HepG2 (cell line): ENCODE measurements around the gene DQX1. TPM values are rescaled to one million over a fixed set of nuclear protein-coding genes. Genes with fewer than 3 reads are reported as not detected.

ENCODE experiments used
- AGO1 ChIP-seq: fragments of 200-400 bp; formaldehyde crosslinking; IDR thresholded peaks from 2 replicates; pipeline ENCODE4 v1.6.1; 2017; ENCODE audit warnings: mild to moderate bottlenecking, low read depth, low read length, moderate library complexity; ENCODE audit not compliant: poor library complexity, severe bottlenecking
- CERS6 ChIP-seq: sonication (generic); formaldehyde crosslinking; IDR thresholded peaks from 2 replicates; pipeline ENCODE4 v1.5.0; 2020; ENCODE audit warnings: missing genetic modification reagents
- E2F2 ChIP-seq: sonication (generic); formaldehyde crosslinking; IDR thresholded peaks from 2 replicates; pipeline ENCODE4 v1.4.0; 2020; ENCODE audit warnings: missing genetic modification reagents, borderline replicate concordance
- GLI4 ChIP-seq: sonication (generic); formaldehyde crosslinking; IDR thresholded peaks from 2 replicates; pipeline ENCODE4 v1.5.1; 2020; ENCODE audit warnings: missing genetic modification reagents, mild to moderate bottlenecking, moderate library complexity, borderline replicate concordance
- GZF1 ChIP-seq: sonication (generic); formaldehyde crosslinking; IDR thresholded peaks from 2 replicates; pipeline ENCODE4 v1.5.1; 2020; ENCODE audit warnings: mild to moderate bottlenecking, missing genetic modification reagents
- MEIS2 ChIP-seq: sonication (generic); formaldehyde crosslinking; IDR thresholded peaks from 2 replicates; pipeline ENCODE4 v1.9.0; 2021; ENCODE audit warnings: mild to moderate bottlenecking, missing genetic modification reagents
- NCOA5 ChIP-seq: sonication (generic); formaldehyde crosslinking; IDR thresholded peaks from 2 replicates; pipeline ENCODE4 v1.4.0; 2020; ENCODE audit warnings: missing genetic modification reagents
- RFXANK ChIP-seq: IDR thresholded peaks from 2 replicates; pipeline ENCODE4 v1.6.1; 2016
- SMAD9 ChIP-seq: sonication (generic); formaldehyde crosslinking; IDR thresholded peaks from 2 replicates; pipeline ENCODE4 v1.5.1; 2020; ENCODE audit warnings: mild to moderate bottlenecking, missing genetic modification reagents
- TAF15 ChIP-seq: fragments of 200-400 bp; formaldehyde crosslinking; IDR thresholded peaks from one replicate; pipeline ENCODE4 v1.6.1; 2018; ENCODE audit warnings: mild to moderate bottlenecking, low read depth, low read length; ENCODE audit not compliant: poor library complexity, severe bottlenecking
- ZBTB1 ChIP-seq: sonication (generic); formaldehyde crosslinking; IDR thresholded peaks from 2 replicates; pipeline ENCODE4 v1.4.0; 2020; ENCODE audit warnings: missing genetic modification reagents, borderline replicate concordance
- ZBTB14 ChIP-seq: sonication (generic); formaldehyde crosslinking; IDR thresholded peaks from 2 replicates; pipeline ENCODE4 v1.4.0; 2020; ENCODE audit warnings: missing genetic modification reagents
- ZFP1 ChIP-seq: IDR thresholded peaks from 2 replicates; pipeline ENCODE4 v1.6.1; 2016
- ZFP41 ChIP-seq: sonication (generic); formaldehyde crosslinking; IDR thresholded peaks from 2 replicates; pipeline ENCODE4 v1.4.0; 2020; ENCODE audit warnings: mild to moderate bottlenecking, missing genetic modification reagents, borderline replicate concordance
- ZNF225 ChIP-seq: sonication (generic); formaldehyde crosslinking; IDR thresholded peaks from 2 replicates; pipeline ENCODE4 v1.4.0; 2020; ENCODE audit warnings: mild to moderate bottlenecking, missing genetic modification reagents
- ZNF234 ChIP-seq: sonication (generic); formaldehyde crosslinking; conservative IDR thresholded peaks from 2 replicates; pipeline ENCODE4 v1.5.1; 2020; ENCODE audit warnings: mild to moderate bottlenecking, missing genetic modification reagents
- ZNF276 ChIP-seq: sonication (generic); formaldehyde crosslinking; IDR thresholded peaks from 2 replicates; pipeline ENCODE4 v1.4.0; 2020; ENCODE audit warnings: mild to moderate bottlenecking, low read depth, missing genetic modification reagents
- ZNF3 ChIP-seq: IDR thresholded peaks from 2 replicates; pipeline ENCODE4 v1.7.0; 2017; ENCODE audit warnings: inconsistent platforms
- ZNF44 ChIP-seq: sonication (generic); formaldehyde crosslinking; IDR thresholded peaks from 2 replicates; pipeline ENCODE4 v1.5.1; 2020; ENCODE audit warnings: mild to moderate bottlenecking, missing genetic modification reagents
- ZNF713 ChIP-seq: sonication (generic); formaldehyde crosslinking; IDR thresholded peaks from 2 replicates; pipeline ENCODE4 v1.4.0; 2020; ENCODE audit warnings: mild to moderate bottlenecking, missing genetic modification reagents
- ZNF75D ChIP-seq: sonication (generic); formaldehyde crosslinking; IDR thresholded peaks from 2 replicates; pipeline ENCODE4 v1.8.1; 2023; ENCODE audit warnings: missing genetic modification reagents, mild to moderate bottlenecking, borderline replicate concordance
- ZSCAN9 ChIP-seq: IDR thresholded peaks from 2 replicates; pipeline ENCODE4 v1.6.1; 2016; ENCODE audit warnings: borderline replicate concordance
- polyA plus RNA-seq, 8 experiments: library from polyadenylated mRNA; depleted of rRNA in 3 of 8; stranded (reverse) in 7 of 8; unstranded in 1 of 8; fragments of >200 nt; fragmentation: Illumina TruSeq in 4 of 8; extraction: Trizol in 4 of 8; gene quantifications; 2 replicates each; pipeline versions ENCODE4 v1.2.1 to v1.2.3, GENCODE V29; 2011 to 2016; ENCODE audit warnings: low read depth in 4 of 8, missing spikeins in 1 of 8, mixed read lengths in 1 of 8; ENCODE audit not compliant: insufficient read depth in 1 of 8
- total RNA-seq, 5 experiments: library from RNA; depleted of rRNA; stranded (reverse); fragments of >200 nt; fragmentation: Illumina TruSeq; extraction: Trizol; gene quantifications; 2 replicates each; pipeline ENCODE4 v1.2.3, GENCODE V29; 2016; ENCODE audit warnings: low read depth in 1 of 5

The DQX1 gene
- total and polyA plus RNA-seq, 2 of the 13 experiments (the other 11 are each of a cell fraction or from before 2014, with no cell fraction given), result 27.6 to 89.8 TPM

GRCh38 chr2:74529357-74530238 is 3.6 kb upstream of the DQX1 start, which contains the start of the genes AUP1 and HTRA2 (continued):
- TF ChIP-seq ZNF276 (CRISPR knock-in tag), result no peak; the same call in 1 of the 2 replicates
- TF ChIP-seq ZFP41 (CRISPR knock-in tag), result no peak
- no peak for TF ChIP-seq RFXANK (CRISPR knock-in tag)
- TF ChIP-seq ZNF3 (CRISPR knock-in tag), result no peak
- TF ChIP-seq ZNF234 (CRISPR knock-in tag), result peak; percentile 91
- peak; percentile 51; the same call in 1 of the 2 replicates for TF ChIP-seq ZSCAN9 (CRISPR knock-in tag)
- no peak for TF ChIP-seq ZNF713 (CRISPR knock-in tag)
- TF ChIP-seq SMAD9 (CRISPR knock-in tag), result no peak
- TF ChIP-seq AGO1, result peak; percentile 60
- TF ChIP-seq NCOA5 (CRISPR knock-in tag), result no peak
- peak; percentile 84; the same call in 1 of the 2 replicates for TF ChIP-seq ZBTB1
- 0 out of 2 replicates have a peak, but pooled peaks have one; percentile 55 for TF ChIP-seq ZBTB14
- no peak; the same call in 1 of the 2 replicates for TF ChIP-seq GLI4 (CRISPR knock-in tag)
- no peak for TF ChIP-seq ZNF225 (CRISPR knock-in tag)
- no peak; the same call in 1 of the 2 replicates for TF ChIP-seq ZNF44 (CRISPR knock-in tag)
- no peak for TF ChIP-seq TAF15
- TF ChIP-seq MEIS2, result no peak
- no peak for TF ChIP-seq CERS6 (CRISPR knock-in tag)
- peak; percentile 88 for TF ChIP-seq E2F2 (CRISPR knock-in tag)
- TF ChIP-seq ZNF75D (CRISPR knock-in tag), result 0 out of 2 replicates have a peak, but pooled peaks have one; percentile 83
- no peak; the same call in 1 of the 2 replicates for TF ChIP-seq ZFP1 (CRISPR knock-in tag)
- 0 out of 2 replicates have a peak, but pooled peaks have one; percentile 59 for TF ChIP-seq GZF1 (CRISPR knock-in tag)
